Mononuclear cell (primary cell): ENCODE measurements around the gene GSX2. TPM values are rescaled to one million over a fixed set of nuclear protein-coding genes. Genes with fewer than 3 reads are reported as not detected.

ENCODE experiments used
- total RNA-seq: library from RNA; depleted of rRNA; stranded (reverse); fragments of >200 nt; gene quantifications from one replicate; pipeline ENCODE4 v1.2.3, GENCODE V29; 2012

The GSX2 gene
- total RNA-seq, 1 donor: not detected

Other genes with a start within 250 kb of the GSX2 start
- 101 TPM for gene CHIC2, start 35.6 kb upstream of the GSX2 start, total RNA-seq
- 0.94 TPM for gene PDGFRA, start 129.1 kb downstream of the GSX2 start, total RNA-seq